Hepatocyte (in vitro differentiated cells): Measurements from ENCODE around the gene NR2F2. TPM values are rescaled to one million over a fixed set of nuclear protein-coding genes. Genes with fewer than 3 reads are reported as not detected.
A peak's percentile ranks its signal among the peaks of the same experiment; 100 is the strongest.

ENCODE experiments used
- DNase-seq: peaks from one replicate; pipeline ENCODE4 v3.0.0-alpha.2; 2016; ENCODE audit warnings: low spot score
- H2AFZ ChIP-seq: fragments of 200-600 bp; sonication (generic); 2 replicates; pipeline ENCODE4 v1.6.0; 2016; ENCODE audit warnings: antibody characterized with exemption, mild to moderate bottlenecking
- H3K27ac ChIP-seq: fragments of 200-600 bp; sonication (generic); 2 replicates; pipeline ENCODE4 v1.5.1; 2016; ENCODE audit warnings: mild to moderate bottlenecking
- H3K27me3 ChIP-seq: fragments of 200-600 bp; sonication (generic); 2 replicates; pipeline ENCODE4 v1.6.1; 2016
- H3K36me3 ChIP-seq: fragments of 200-600 bp; sonication (generic); replicated peaks from 2 replicates; pipeline ENCODE4 v1.5.1; 2016; ENCODE audit warnings: low read depth; ENCODE audit not compliant: insufficient read depth
- H3K4me1 ChIP-seq: fragments of 200-600 bp; sonication (generic); 2 replicates; pipeline ENCODE4 v1.5.1; 2016; ENCODE audit warnings: mild to moderate bottlenecking, moderate library complexity; ENCODE audit not compliant: insufficient read depth
- H3K4me2 ChIP-seq: fragments of 200-600 bp; sonication (generic); 2 replicates; pipeline ENCODE4 v1.6.0; 2016
- H3K4me3 ChIP-seq: fragments of 200-600 bp; sonication (generic); 2 replicates; pipeline ENCODE4 v1.5.1; 2016; ENCODE audit warnings: mild to moderate bottlenecking
- H3K79me2 ChIP-seq: fragments of 200-600 bp; sonication (generic); 2 replicates; pipeline ENCODE4 v1.6.0; 2017; ENCODE audit warnings: mild to moderate bottlenecking
- H3K9me2 ChIP-seq: fragments of 200-600 bp; sonication (generic); replicated peaks from 2 replicates; pipeline ENCODE4 v1.6.0; 2017; ENCODE audit warnings: mild to moderate bottlenecking; ENCODE audit not compliant: insufficient read depth
- H3K9me3 ChIP-seq: fragments of 200-600 bp; sonication (generic); 2 replicates; pipeline ENCODE4 v1.5.1; 2016; ENCODE audit warnings: low read depth, mild to moderate bottlenecking
- H4K20me1 ChIP-seq: fragments of 200-600 bp; sonication (generic); 2 replicates; pipeline ENCODE4 v1.6.0; 2016; ENCODE audit warnings: mild to moderate bottlenecking; ENCODE audit not compliant: insufficient read depth, poor library complexity, severe bottlenecking
- EZH2 ChIP-seq: fragments of 200-600 bp; sonication (generic); IDR thresholded peaks from 2 replicates; pipeline ENCODE4 v1.6.1; 2016; ENCODE audit warnings: antibody characterized with exemption, mild to moderate bottlenecking, borderline replicate concordance
- EZH2phosphoT487 ChIP-seq: fragments of 200-600 bp; sonication (generic); IDR thresholded peaks from one replicate; pipeline ENCODE4 v1.6.1; 2018; ENCODE audit warnings: antibody characterized with exemption, mild to moderate bottlenecking, low read depth, moderate library complexity; ENCODE audit not compliant: unreplicated experiment, severe bottlenecking
- WGBS: methylation state at CpG from one replicate; pipeline ENCODE4 v1.1.6; 2016; ENCODE audit warnings: low lambda C conversion rate; ENCODE audit errors: missing lambda C conversion rate; 5-methylcytosine and 5-hydroxymethylcytosine counted together
- polyA plus RNA-seq: library from polyadenylated mRNA; unstranded; fragments of >200 nt; fragmentation: Nextera tagmentation; extraction: Ambion mirVana; gene quantifications from 2 replicates; pipeline ENCODE4 v1.2.1, GENCODE V29; 2016
- total RNA-seq: library from RNA; depleted of rRNA; stranded (reverse); fragments of >200 nt; gene quantifications from 2 replicates; pipeline ENCODE4 v1.2.3, GENCODE V29; 2014
- TF ChIP-seq, protein P1 (sequence below): fragments of 200-600 bp; sonication (generic); IDR thresholded peaks from 2 replicates; pipeline ENCODE4 v1.5.1; 2016; ENCODE audit warnings: antibody characterized with exemption, mild to moderate bottlenecking; ENCODE audit not compliant: poor library complexity

Gene NR2F2
- total and polyA plus RNA-seq, 2 experiments from 2014 or later: 23.0 to 27.9 TPM

DNA sequence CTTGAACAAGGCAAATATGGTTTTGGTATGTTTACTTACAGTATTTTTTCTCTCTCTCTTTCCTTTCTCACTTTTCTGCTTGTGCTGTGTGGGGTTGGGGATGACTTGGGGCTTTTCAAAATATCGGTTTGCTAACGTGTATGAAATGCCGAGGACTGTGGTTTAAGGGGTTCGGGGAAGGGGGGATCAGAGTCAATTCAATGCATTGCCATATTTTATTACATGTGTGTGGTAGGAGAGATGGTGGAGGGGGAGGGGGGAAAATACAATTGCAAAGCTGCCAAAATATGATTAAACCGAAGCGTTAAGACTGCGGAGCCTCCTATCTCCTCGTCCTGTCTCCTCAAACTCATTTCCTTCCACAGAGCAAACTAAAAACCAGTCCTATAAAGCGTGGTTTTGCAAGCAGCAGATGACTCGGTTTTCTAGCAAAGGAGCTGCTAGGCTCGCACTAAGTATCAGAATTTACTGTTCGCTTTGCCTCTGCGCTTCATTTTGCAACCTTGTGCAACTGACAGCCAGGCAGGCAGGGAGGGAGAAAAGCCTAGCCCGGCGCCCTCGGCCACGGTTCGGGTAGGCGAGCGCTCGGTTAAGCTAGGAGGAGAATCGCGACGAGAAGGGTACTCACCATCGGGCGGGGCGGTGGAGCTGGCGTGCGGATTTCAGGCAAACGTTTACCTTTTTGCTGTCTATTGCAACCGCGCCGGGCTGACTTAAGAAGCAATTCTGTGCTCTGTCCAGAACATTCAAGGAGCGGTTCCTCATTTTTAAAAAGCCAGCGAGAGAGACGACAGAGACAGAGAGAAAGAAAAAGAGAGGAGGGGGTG lies 4.0 kb upstream of the NR2F2 start:
- no peaks in the 10 kb centered on the region for H3K9me2 ChIP-seq
- peak overlapping the region; percentile 74 for H2AFZ ChIP-seq
- H3K4me3 ChIP-seq: peak overlapping the region; percentile 65
- H3K4me1 ChIP-seq: peaks cover 23% of the 10 kb centered on the region
- H3K27me3 ChIP-seq: peaks cover 13% of the 10 kb centered on the region
- H3K36me3 ChIP-seq: no peaks in the 10 kb centered on the region
- under 1% methylated on average over 34 of the region's 36 CpGs for WGBS
- TF ChIP-seq EZH2: no peak
- TF ChIP-seq EZH2phosphoT487: no peak
- TF ChIP-seq, protein P1, sequence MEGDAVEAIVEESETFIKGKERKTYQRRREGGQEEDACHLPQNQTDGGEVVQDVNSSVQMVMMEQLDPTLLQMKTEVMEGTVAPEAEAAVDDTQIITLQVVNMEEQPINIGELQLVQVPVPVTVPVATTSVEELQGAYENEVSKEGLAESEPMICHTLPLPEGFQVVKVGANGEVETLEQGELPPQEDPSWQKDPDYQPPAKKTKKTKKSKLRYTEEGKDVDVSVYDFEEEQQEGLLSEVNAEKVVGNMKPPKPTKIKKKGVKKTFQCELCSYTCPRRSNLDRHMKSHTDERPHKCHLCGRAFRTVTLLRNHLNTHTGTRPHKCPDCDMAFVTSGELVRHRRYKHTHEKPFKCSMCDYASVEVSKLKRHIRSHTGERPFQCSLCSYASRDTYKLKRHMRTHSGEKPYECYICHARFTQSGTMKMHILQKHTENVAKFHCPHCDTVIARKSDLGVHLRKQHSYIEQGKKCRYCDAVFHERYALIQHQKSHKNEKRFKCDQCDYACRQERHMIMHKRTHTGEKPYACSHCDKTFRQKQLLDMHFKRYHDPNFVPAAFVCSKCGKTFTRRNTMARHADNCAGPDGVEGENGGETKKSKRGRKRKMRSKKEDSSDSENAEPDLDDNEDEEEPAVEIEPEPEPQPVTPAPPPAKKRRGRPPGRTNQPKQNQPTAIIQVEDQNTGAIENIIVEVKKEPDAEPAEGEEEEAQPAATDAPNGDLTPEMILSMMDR: no peak
- no peaks in the 10 kb centered on the region for H4K20me1 ChIP-seq
- H3K27ac ChIP-seq: peak overlapping the region; percentile 90
- H3K79me2 ChIP-seq: peaks cover 61% of the 10 kb centered on the region
- H3K4me2 ChIP-seq: peak overlapping the region; percentile 84
- no peaks in the 10 kb centered on the region for H3K9me3 ChIP-seq
- peak; percentile 66 for DNase-seq

DNA sequence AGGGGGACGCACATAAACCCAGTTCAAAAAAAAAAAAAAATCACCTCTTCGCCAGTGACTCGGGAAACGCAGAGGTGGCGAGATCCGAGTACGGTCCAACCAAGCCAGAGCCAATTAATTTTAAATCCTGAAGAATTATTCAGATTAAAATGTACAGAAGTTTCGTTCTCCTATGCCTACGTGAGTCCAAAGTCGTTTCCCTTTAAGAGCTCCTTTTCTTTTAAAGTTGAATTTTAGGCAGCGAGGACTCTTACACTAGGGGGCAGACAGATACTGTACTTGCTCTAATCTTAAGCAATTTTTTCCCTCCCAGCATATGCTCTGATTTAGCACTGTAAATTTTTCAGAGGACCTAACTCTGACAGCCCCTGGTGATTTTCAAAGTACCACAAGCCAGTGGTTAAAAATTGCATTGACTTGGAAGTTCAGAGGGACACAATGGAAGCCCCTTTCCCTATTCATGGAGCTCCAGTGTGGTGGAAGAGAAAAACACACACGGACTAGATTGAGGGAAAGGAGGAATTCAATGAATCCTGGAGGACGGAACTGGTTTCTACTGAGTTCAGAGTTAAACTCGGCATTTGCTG lies 3.3 kb upstream of the NR2F2 start:
- TF ChIP-seq, protein P1: peak; percentile 82
- TF ChIP-seq EZH2phosphoT487 (no peak), EZH2 (no peak)
- peak overlapping the region; percentile 90 for H3K27ac ChIP-seq
- H3K36me3 ChIP-seq: no peaks in the 10 kb centered on the region
- peak overlapping the region; percentile 74 for H2AFZ ChIP-seq
- H3K4me3 ChIP-seq: peak overlapping the region; percentile 65
- peaks cover 7% of the 10 kb centered on the region for H3K27me3 ChIP-seq
- H3K4me2 ChIP-seq: peak overlapping the region; percentile 84
- DNase-seq: peak; percentile 86
- H4K20me1 ChIP-seq: peaks cover 3% of the 10 kb centered on the region
- peaks cover 16% of the 10 kb centered on the region for H3K4me1 ChIP-seq
- H3K79me2 ChIP-seq: peaks cover 68% of the 10 kb centered on the region
- WGBS: 2% methylated on average over 14 of the region's 14 CpGs
- H3K9me3 ChIP-seq: no peaks in the 10 kb centered on the region
- H3K9me2 ChIP-seq: no peaks in the 10 kb centered on the region

DNA sequence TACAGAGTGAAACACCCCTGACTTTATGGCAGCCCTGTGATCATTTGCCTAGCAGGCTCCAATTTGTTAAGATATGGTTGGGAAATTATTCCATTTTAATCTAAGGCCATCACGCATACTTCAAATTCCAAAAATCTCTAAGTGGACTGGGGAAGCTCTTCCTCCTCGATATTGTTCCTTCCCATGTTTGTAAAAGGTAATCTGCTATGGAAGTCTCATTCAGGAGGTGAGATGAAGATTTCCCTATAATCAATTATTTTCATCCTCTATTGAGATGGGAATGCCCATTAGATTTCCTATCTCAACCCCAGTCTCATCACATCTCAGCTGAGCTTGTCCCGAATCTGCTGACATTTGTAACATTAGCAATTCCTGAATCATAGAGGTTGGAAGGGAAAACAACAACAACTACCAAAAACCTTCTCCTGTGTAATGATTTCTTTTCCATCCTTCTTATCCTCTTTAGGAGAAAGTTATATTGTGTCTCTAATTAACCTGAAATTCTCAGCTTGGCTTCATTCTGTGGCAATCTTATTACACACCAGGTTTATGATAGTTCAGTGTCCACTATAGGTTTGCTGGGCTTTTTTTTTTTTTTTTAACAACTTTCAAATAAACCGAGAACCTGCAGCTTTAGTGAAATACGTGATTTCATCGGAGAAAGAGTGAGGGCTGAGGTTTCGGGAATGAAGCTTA lies 2.2 kb upstream of the NR2F2 start:
- H3K9me3 ChIP-seq: no peaks in the 10 kb centered on the region
- peaks cover 14% of the 10 kb centered on the region for H4K20me1 ChIP-seq
- H3K4me1 ChIP-seq: peaks cover 16% of the 10 kb centered on the region
- H3K9me2 ChIP-seq: no peaks in the 10 kb centered on the region
- no peak for TF ChIP-seq EZH2phosphoT487
- TF ChIP-seq, protein P1: no peak
- WGBS: 64% methylated on average over 7 of the region's 7 CpGs
- H3K79me2 ChIP-seq: peaks cover 73% of the 10 kb centered on the region
- peak overlapping the region; percentile 84 for H3K4me2 ChIP-seq
- peak overlapping the region; percentile 6 for H3K4me3 ChIP-seq
- DNase-seq: no peak
- no peaks in the 10 kb centered on the region for H3K27me3 ChIP-seq
- peak overlapping the region; percentile 90 for H3K27ac ChIP-seq
- no peak overlapping the region for H2AFZ ChIP-seq
- H3K36me3 ChIP-seq: no peaks in the 10 kb centered on the region
